GM21619 (cell line): Measurements from ENCODE around the gene TSGA10.

Source experiments
- ATAC-seq: cut with Tn5 transposase; IDR thresholded peaks from one replicate; pipeline ENCODE4 v1.9.1; 2021; ENCODE audit not compliant: unreplicated experiment

TSGA10 gene

GRCh38 chr2:98948956-98949739, 205.6 kb downstream of the TSGA10 start:
- no peak for ATAC-seq

DNA sequence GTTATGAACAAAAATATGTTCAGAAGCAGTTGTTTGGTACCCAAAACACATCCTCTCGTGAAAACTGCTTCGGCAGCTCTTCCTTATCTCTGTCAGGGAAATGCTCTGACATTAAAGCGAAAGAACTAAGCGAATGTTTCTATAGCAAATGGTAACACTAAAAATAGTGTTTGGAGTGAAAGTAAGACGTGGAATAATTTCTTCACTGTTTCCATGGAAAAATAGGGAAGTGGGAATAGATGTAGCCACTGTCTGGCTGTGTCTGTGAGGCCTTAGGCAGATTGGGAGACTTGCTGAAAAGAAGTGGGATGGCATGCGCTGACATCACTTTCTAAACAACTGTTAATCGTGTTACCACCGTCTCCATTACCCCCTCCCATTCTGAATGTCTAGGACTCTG, 207.2 kb downstream of the TSGA10 start:
- ATAC-seq = no peak
